SK-N-SH (cell line): ENCODE data around the gene ZNF516. TPM values are rescaled to one million over a fixed set of nuclear protein-coding genes. Genes with fewer than 3 reads are reported as not detected.

Experiments used
- CTCF ChIA-PET: fragments of 300-600, 350-600 bp; formaldehyde crosslinking; extraction: SDS; loops from one replicate; lab custom pipeline; 2021; lab: Yijun Ruan, JAX
- POLR2A ChIA-PET: fragments of 350-600 bp; sonication (Branson Sonifier 250); formaldehyde crosslinking; extraction: SDS; loops from one replicate; lab custom pipeline; 2020; ENCODE audit warnings: antibody characterized with exemption, inconsistent platforms; lab: Yijun Ruan, JAX
- DNase-seq: peaks from one replicate; pipeline ENCODE4 v3.0.0; 2012
- H2AFZ ChIP-seq: fragments of 200-600 bp; sonication (generic); 2 replicates; pipeline ENCODE4 v1.8.1; 2016; ENCODE audit warnings: antibody characterized with exemption, mild to moderate bottlenecking, low read depth
- H3F3A ChIP-seq: fragments of 200-600 bp; sonication (generic); replicated peaks from 2 replicates; pipeline ENCODE3; 2016; ENCODE audit warnings: antibody characterized with exemption, mild to moderate bottlenecking; ENCODE audit not compliant: insufficient read depth
- H3K27ac ChIP-seq, 2 experiments: fragments of 200-500 bp in 1 of 2; fragments of 200-600 bp in 1 of 2; sonication (Bioruptor generic) in 1 of 2; sonication (generic), shearing (Covaris generic) in 1 of 2; 2 replicates each; pipeline versions ENCODE4 v1.5.1 to v1.6.1; 2014 to 2016; ENCODE audit warnings: low read depth in 2 of 2, inconsistent platforms in 1 of 2, low read length in 1 of 2, mild to moderate bottlenecking in 1 of 2, mixed read lengths in 1 of 2
- H3K27me3 ChIP-seq: fragments of 200-600 bp; sonication (generic), shearing (Covaris generic); 2 replicates; pipeline ENCODE4 v1.6.1; 2016; ENCODE audit warnings: mixed run types; ENCODE audit not compliant: insufficient read depth
- H3K36me3 ChIP-seq, 2 experiments: fragments of 200-500 bp in 1 of 2; fragments of 200-600 bp in 1 of 2; sonication (Bioruptor generic) in 1 of 2; sonication (generic) in 1 of 2; replicated peaks in 1 of 2; 2 replicates each; pipeline versions ENCODE3 to v1.5.1; 2014 to 2016; ENCODE audit warnings: low read length in 1 of 2, mild to moderate bottlenecking in 1 of 2; ENCODE audit not compliant: insufficient read depth in 2 of 2, control insufficient read depth in 1 of 2
- H3K4me1 ChIP-seq, 2 experiments: fragments of 200-500 bp in 1 of 2; fragments of 200-600 bp in 1 of 2; sonication (Bioruptor generic) in 1 of 2; sonication (generic), shearing (Covaris generic) in 1 of 2; 2 replicates each; pipeline versions ENCODE4 v1.5.1 to v1.6.1; 2014 to 2016; ENCODE audit warnings: low read depth in 1 of 2, low read length in 1 of 2, mixed run types in 1 of 2; ENCODE audit not compliant: insufficient read depth in 2 of 2, control insufficient read depth in 1 of 2
- H3K4me2 ChIP-seq: fragments of 200-600 bp; sonication (generic), shearing (Covaris generic); 2 replicates; pipeline ENCODE4 v1.6.1; 2017; ENCODE audit warnings: mixed run types
- H3K4me3 ChIP-seq, 2 experiments: fragments of 200-500 bp in 1 of 2; fragments of 200-600 bp in 1 of 2; sonication (Bioruptor generic) in 1 of 2; sonication (generic), shearing (Covaris generic) in 1 of 2; 2 replicates each; pipeline versions ENCODE4 v1.5.1 to v1.8.1; 2014 to 2016; ENCODE audit warnings: low read depth in 2 of 2, inconsistent platforms in 1 of 2, low read length in 1 of 2, mild to moderate bottlenecking in 1 of 2, mixed read lengths in 1 of 2, moderate library complexity in 1 of 2
- H3K79me2 ChIP-seq: fragments of 200-600 bp; sonication (generic); 2 replicates; pipeline ENCODE4 v1.8.1; 2017; ENCODE audit warnings: mild to moderate bottlenecking; ENCODE audit not compliant: insufficient read depth
- H3K9ac ChIP-seq: fragments of 200-600 bp; sonication (generic); 2 replicates; pipeline ENCODE4 v1.6.1; 2017; ENCODE audit warnings: mixed run types
- H3K9me2 ChIP-seq: fragments of 200-600 bp; sonication (generic); 2 replicates; pipeline ENCODE4 v1.6.1; 2017; ENCODE audit warnings: mixed run types
- H3K9me3 ChIP-seq: fragments of 200-600 bp; sonication (generic); 2 replicates; pipeline ENCODE4 v1.6.1; 2017; ENCODE audit warnings: mixed run types, mild to moderate bottlenecking, moderate library complexity
- H4K20me1 ChIP-seq: fragments of 200-600 bp; sonication (generic); 2 replicates; pipeline ENCODE4 v1.6.1; 2017; ENCODE audit warnings: mild to moderate bottlenecking, mixed run types; ENCODE audit not compliant: insufficient read depth
- CHD2 ChIP-seq: fragments of 150-350 bp; IDR thresholded peaks from 2 replicates; pipeline ENCODE4 v1.6.1; 2018; ENCODE audit warnings: low read length; ENCODE audit not compliant: partially characterized antibody
- CTCF ChIP-seq: fragments of 200-600 bp; sonication (generic); IDR thresholded peaks from 2 replicates; pipeline ENCODE4 v1.6.1; 2017; ENCODE audit warnings: antibody characterized with exemption, mild to moderate bottlenecking, moderate library complexity
- EP300 ChIP-seq, 2 experiments: IDR thresholded peaks; 2 replicates each; pipeline versions ENCODE4 v1.4.0 to v1.6.1; 2012; ENCODE audit warnings: borderline replicate concordance in 1 of 2, low read depth in 1 of 2, low read length in 1 of 2
- EZH2phosphoT487 ChIP-seq: fragments of 200-600 bp; sonication (generic); IDR thresholded peaks from 2 replicates; pipeline ENCODE4 v1.6.1; 2017; ENCODE audit warnings: low read depth, mixed run types, mild to moderate bottlenecking, antibody characterized with exemption, moderate library complexity, borderline replicate concordance
- FOSL2 ChIP-seq: IDR thresholded peaks from 2 replicates; pipeline ENCODE4 v1.4.0; 2012; ENCODE audit warnings: low read depth, mild to moderate bottlenecking, moderate library complexity, borderline replicate concordance
- FOXJ3 ChIP-seq: sonication (generic); formaldehyde crosslinking; IDR thresholded peaks from 2 replicates; pipeline ENCODE4 v1.5.1; 2020; ENCODE audit warnings: mild to moderate bottlenecking, missing genetic modification reagents
- FOXM1 ChIP-seq: IDR thresholded peaks from 2 replicates; pipeline ENCODE4 v1.4.0; 2012; ENCODE audit warnings: low read depth, mild to moderate bottlenecking
- GATA2 ChIP-seq: sonication (generic); formaldehyde crosslinking; IDR thresholded peaks from 2 replicates; pipeline ENCODE4 v1.5.0; 2020; ENCODE audit warnings: mild to moderate bottlenecking, missing genetic modification reagents
- MAX ChIP-seq: IDR thresholded peaks from 2 replicates; pipeline ENCODE4 v1.4.0; 2012; ENCODE audit warnings: low read depth
- MEF2A ChIP-seq: IDR thresholded peaks from 2 replicates; pipeline ENCODE4 v1.4.0; 2012; ENCODE audit warnings: low read depth, borderline replicate concordance
- NRF1 ChIP-seq: IDR thresholded peaks from 2 replicates; pipeline ENCODE4 v1.6.1; 2012; ENCODE audit warnings: low read depth, mild to moderate bottlenecking, low read length
- POLR2AphosphoS5 ChIP-seq: IDR thresholded peaks from 2 replicates; pipeline ENCODE4 v1.6.1; 2012; ENCODE audit warnings: low read depth, low read length
- RCOR1 ChIP-seq: fragments of 150-350 bp; IDR thresholded peaks from 2 replicates; pipeline ENCODE4 v1.6.1; 2017; ENCODE audit warnings: antibody characterized with exemption, low read length
- REST ChIP-seq: IDR thresholded peaks from 2 replicates; pipeline ENCODE4 v1.6.1; 2012; ENCODE audit warnings: mild to moderate bottlenecking, low read depth, low read length, moderate library complexity
- RFX5 ChIP-seq: IDR thresholded peaks from 2 replicates; pipeline ENCODE4 v1.6.1; 2012; ENCODE audit warnings: mild to moderate bottlenecking, improper control_type of control experiment, low read length
- TAF1 ChIP-seq: IDR thresholded peaks from 2 replicates; pipeline ENCODE4 v1.6.1; 2012; ENCODE audit warnings: low read depth, mild to moderate bottlenecking, low read length, moderate library complexity, borderline replicate concordance
- TEAD4 ChIP-seq: IDR thresholded peaks from 2 replicates; pipeline ENCODE4 v1.4.0; 2012; ENCODE audit warnings: mild to moderate bottlenecking, borderline replicate concordance; ENCODE audit not compliant: insufficient read depth
- YY1 ChIP-seq: IDR thresholded peaks from 2 replicates; pipeline ENCODE4 v1.4.0; 2012; ENCODE audit warnings: low read depth, mild to moderate bottlenecking
- WGBS: methylation state at CpG from one replicate; pipeline ENCODE4 v1.1.6; 2017; ENCODE audit warnings: low lambda C conversion rate; 5-methylcytosine and 5-hydroxymethylcytosine counted together
- polyA plus RNA-seq, 3 experiments: library from polyadenylated mRNA; depleted of rRNA; stranded (reverse); fragments of >200 nt; gene quantifications; 2 replicates each; pipeline ENCODE4 v1.2.3, GENCODE V29; 2012

Gene ZNF516
- polyA plus RNA-seq, 1 of the 3 experiments (the other 2 are of a cell fraction): 4.4 TPM

GRCh38 chr18:76514573-76514972 lies 19.5 kb upstream of the ZNF516 start:
- Histone ChIP-seq H2AFZ (no peak overlapping the region), H3K4me1 (no peaks in the 10 kb centered on the region), H3K36me3 (no peaks in the 10 kb centered on the region), H3K27ac (no peak overlapping the region), H3K27me3 (no peaks in the 10 kb centered on the region; the same call in 1 of the 2 replicates), H3F3A (no peaks in the 10 kb centered on the region), H3K9me3 (no peaks in the 10 kb centered on the region), H3K9ac (no peak overlapping the region), H3K4me2 (no peak overlapping the region), H4K20me1 (no peaks in the 10 kb centered on the region), H3K4me3 (no peak overlapping the region), H3K9me2 (no peaks in the 10 kb centered on the region), H3K79me2 (no peaks in the 10 kb centered on the region)
- ChIA-PET POLR2A (no interaction called here), CTCF (interaction anchor here (1.1 kb wide), 1 partner anchor 173 kb away, joined by 3 read pairs; no protein-coding TSS in a partner anchor)
- DNase-seq: no peak
- 53% methylated on average over 10 of the region's 10 CpGs for WGBS
- TF ChIP-seq GATA2 (CRISPR knock-in tag) (no peak), EP300 (IDR thresholded peaks at IDR 0.05; ENCODE audit: borderline replicate concordance in 1 of 2, low read depth in 1 of 2, low read length in 1 of 2) (no peak), CTCF (no peak), EZH2phosphoT487 (no peak), FOXM1 (no peak), NRF1 (no peak), RCOR1 (no peak), REST (no peak), MEF2A (no peak), TEAD4 (no peak), TAF1 (no peak), YY1 (no peak), FOSL2 (no peak), POLR2AphosphoS5 (no peak), RFX5 (no peak), MAX (no peak), FOXJ3 (CRISPR knock-in tag) (no peak), CHD2 (no peak)
